H1 (cell line): ENCODE data around the gene AFG1L. TPM values are rescaled to one million over a fixed set of nuclear protein-coding genes. Genes with fewer than 3 reads are reported as not detected.

Source experiments
- KDM4A ChIP-seq: IDR thresholded peaks from one replicate; pipeline ENCODE4 v1.7.1; 2012; ENCODE audit warnings: low read depth, mild to moderate bottlenecking, moderate library complexity, low read length, inconsistent platforms; ENCODE audit not compliant: severe bottlenecking
- MAFK ChIP-seq: IDR thresholded peaks from 2 replicates; pipeline ENCODE4 v1.6.1; 2012; ENCODE audit warnings: low read depth, mild to moderate bottlenecking, improper control_type of control experiment, low read length
- TAF7 ChIP-seq: optimal IDR thresholded peaks from 2 replicates; pipeline ENCODE3; 2011; ENCODE audit warnings: low read depth, mild to moderate bottlenecking, inconsistent platforms, low read length, moderate library complexity, borderline replicate concordance
- polyA plus RNA-seq, 7 experiments: library from polyadenylated mRNA; depleted of rRNA in 3 of 7; stranded (reverse) in 5 of 7; unstranded in 2 of 7; fragments of >200 nt in 5 of 7; fragments of 200-250 nt in 2 of 7; gene quantifications; 1 replicate in 5 of 7; 2 replicates in 1 of 7; 4 replicates in 1 of 7; pipeline versions ENCODE4 v1.2.1 to v1.2.3, GENCODE V29; 2011 to 2013; ENCODE audit warnings: missing spikeins in 2 of 7, mixed read lengths in 2 of 7
- total RNA-seq: library from RNA; stranded (reverse); fragmentation: NEBNext Ultra II Directional; extraction: Animal tissue kit (Norgen Biotek cat#: 25700); gene quantifications from 2 replicates; pipeline ENCODE4 v1.2.1, GENCODE V29; 2021
- TF ChIP-seq, protein P1 (sequence below): IDR thresholded peaks from 2 replicates; pipeline ENCODE4 v1.6.1; 2011; ENCODE audit warnings: low read depth, mild to moderate bottlenecking, low read length; ENCODE audit not compliant: insufficient read depth

The AFG1L gene
- total and polyA plus RNA-seq, 2 of the 8 experiments (the other 6 are each of a cell fraction or from before 2014, with no cell fraction given) = 0.98 to 5.7 TPM

DNA sequence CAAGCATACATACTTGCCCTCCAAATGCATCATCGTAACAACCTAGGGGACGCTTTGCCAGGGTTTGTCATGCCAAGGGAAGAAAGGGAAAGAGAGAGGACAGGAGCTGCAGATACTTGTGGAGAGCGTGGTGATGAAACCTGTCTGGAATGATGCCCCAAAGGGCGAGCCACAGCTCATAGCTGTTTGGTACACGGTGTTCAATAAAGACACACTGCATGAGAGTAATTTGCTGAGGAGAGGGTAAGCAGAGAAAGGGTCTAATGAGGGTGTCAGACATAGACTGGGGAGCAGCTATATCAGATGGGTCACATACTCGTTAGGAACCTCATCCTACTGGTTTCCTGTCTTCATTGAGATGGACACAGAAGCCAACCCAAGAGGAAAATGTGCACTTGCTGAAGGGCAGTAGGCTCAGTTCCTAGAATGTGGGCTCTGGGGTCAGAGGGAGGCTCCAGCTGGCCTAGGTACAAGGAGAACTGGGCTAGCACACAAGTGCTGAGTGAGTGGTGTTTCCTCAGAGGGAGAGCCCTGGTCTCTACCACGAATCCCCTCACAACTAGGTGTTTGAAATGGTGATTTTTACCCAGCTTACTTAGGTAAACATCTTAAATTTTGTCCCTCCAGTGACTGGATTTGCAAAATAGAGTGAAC is 260.7 kb downstream of the AFG1L start (continued):
- TF ChIP-seq, protein P1, sequence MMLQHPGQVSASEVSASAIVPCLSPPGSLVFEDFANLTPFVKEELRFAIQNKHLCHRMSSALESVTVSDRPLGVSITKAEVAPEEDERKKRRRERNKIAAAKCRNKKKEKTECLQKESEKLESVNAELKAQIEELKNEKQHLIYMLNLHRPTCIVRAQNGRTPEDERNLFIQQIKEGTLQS = no peak
- TF ChIP-seq KDM4A = no peak
- no peak for TF ChIP-seq TAF7
- TF ChIP-seq MAFK = no peak
